HCT116 (cell line): ENCODE results near the gene NUP210. TPM values are rescaled to one million over a fixed set of nuclear protein-coding genes. Genes with fewer than 3 reads are reported as not detected.

Experiments used
- ATAC-seq: fragments of 200-7000 bp; cut with Tn5 transposase; 2 replicates; pipeline ENCODE4 v1.9.1; 2020; ENCODE audit warnings: mild to moderate bottlenecking, moderate library complexity
- BruUV-seq: library from RNA; stranded (reverse); fragments of 400-500 nt; replicated peaks from 2 replicates; lab custom pipeline; 2021; lab: Mats Ljungman, UMichigan
- CTCF ChIA-PET: fragments of 300-600 bp; sonication (Branson Sonifier 250); formaldehyde crosslinking; loops from one replicate; lab custom pipeline; 2021; ENCODE audit warnings: antibody characterized with exemption; lab: Charles Lee
- POLR2A ChIA-PET: fragments of 300-600, 350-600 bp; sonication (Branson Sonifier 250); formaldehyde crosslinking; loops from one replicate; lab custom pipeline; 2021; ENCODE audit warnings: antibody characterized with exemption; lab: Charles Lee
- RAD21 ChIA-PET, 2 experiments: fragments of 300-600 bp; sonication (Branson Sonifier 250); formaldehyde crosslinking; loops; one replicate each; lab custom pipeline; 2023; ENCODE audit warnings: low total read pairs in 2 of 2; ENCODE audit not compliant: uncharacterized antibody in 2 of 2, unreplicated experiment in 2 of 2, low non-redundant PET in 1 of 2; lab: Charles Lee
- DNase-seq: peaks from one replicate; pipeline ENCODE4 v3.0.0-alpha.2; 2010; ENCODE audit warnings: low read depth, low spot score
- H2AFZ ChIP-seq: fragments of 200-600 bp; shearing (Covaris generic), sonication (generic); 2 replicates; pipeline ENCODE4 v1.6.1; 2017; ENCODE audit warnings: low read depth, mixed run types, mixed read lengths, antibody characterized with exemption, low read length; ENCODE audit not compliant: poor library complexity, severe bottlenecking
- H3K27ac ChIP-seq: 2 replicates; pipeline ENCODE4 v1.5.1; 2012; ENCODE audit warnings: low read depth, low read length
- H3K27me3 ChIP-seq: fragments of 200-600 bp; sonication (generic); 2 replicates; pipeline ENCODE4 v1.6.1; 2016; ENCODE audit warnings: mixed run types, low read length, mixed read lengths; ENCODE audit not compliant: insufficient read depth
- H3K36me3 ChIP-seq, 2 experiments: fragments of 200-500 bp in 1 of 2; fragments of 200-600 bp in 1 of 2; sonication (Bioruptor generic) in 1 of 2; sonication (generic) in 1 of 2; 2 replicates each; pipeline versions ENCODE4 v1.5.1 to v1.6.1; 2014 to 2016; ENCODE audit warnings: low read length in 2 of 2, inconsistent platforms in 1 of 2, mixed read lengths in 1 of 2, mixed run types in 1 of 2; ENCODE audit not compliant: insufficient read depth in 2 of 2, control insufficient read depth in 1 of 2
- H3K4me1 ChIP-seq, 2 experiments: fragments of 200-600 bp in 1 of 2; sonication (generic) in 1 of 2; 2 replicates each; pipeline versions ENCODE4 v1.5.1 to v1.6.1; 2012 to 2017; ENCODE audit warnings: low read length in 2 of 2, inconsistent platforms in 1 of 2, mild to moderate bottlenecking in 1 of 2, mixed read lengths in 1 of 2, mixed run types in 1 of 2, moderate library complexity in 1 of 2; ENCODE audit not compliant: insufficient read depth in 2 of 2, control insufficient read depth in 1 of 2
- H3K4me2 ChIP-seq: fragments of 200-600 bp; sonication (generic); 2 replicates; pipeline ENCODE4 v1.6.1; 2017; ENCODE audit warnings: mixed run types, low read length, mixed read lengths
- H3K4me3 ChIP-seq, 2 experiments: fragments of 200-600 bp in 1 of 2; sonication (generic) in 1 of 2; replicated peaks in 1 of 2; 2 replicates each; pipeline ENCODE4 v1.5.1; 2011 to 2016; ENCODE audit warnings: low read length in 2 of 2, control low read depth in 1 of 2, low read depth in 1 of 2, mild to moderate bottlenecking in 1 of 2, mixed read lengths in 1 of 2, mixed run types in 1 of 2
- H3K79me2 ChIP-seq: fragments of 200-600 bp; sonication (generic); 2 replicates; pipeline ENCODE4 v1.6.1; 2017; ENCODE audit warnings: mild to moderate bottlenecking, mixed run types, low read length, moderate library complexity, mixed read lengths; ENCODE audit not compliant: insufficient read depth
- H3K9ac ChIP-seq: fragments of 200-600 bp; sonication (generic); 2 replicates; pipeline ENCODE4 v1.6.1; 2016; ENCODE audit warnings: low read length, mixed read lengths
- H3K9me2 ChIP-seq: fragments of 200-600 bp; sonication (generic), shearing (Covaris generic); 2 replicates; pipeline ENCODE4 v1.6.1; 2017; ENCODE audit warnings: mixed run types, mild to moderate bottlenecking, moderate library complexity; ENCODE audit not compliant: insufficient read depth
- H3K9me3 ChIP-seq, 2 experiments: fragments of 200-500 bp in 1 of 2; fragments of 200-600 bp in 1 of 2; sonication (Bioruptor generic) in 1 of 2; sonication (generic) in 1 of 2; 2 replicates each; pipeline ENCODE4 v1.6.1; 2014 to 2017; ENCODE audit warnings: low read length in 2 of 2, mixed read lengths in 2 of 2, inconsistent platforms in 1 of 2, low read depth in 1 of 2, mild to moderate bottlenecking in 1 of 2, mixed run types in 1 of 2, moderate library complexity in 1 of 2; ENCODE audit not compliant: control insufficient read depth in 1 of 2, insufficient read depth in 1 of 2
- H4K20me1 ChIP-seq: fragments of 200-600 bp; sonication (generic), shearing (Covaris generic); 2 replicates; pipeline ENCODE4 v1.6.1; 2017; ENCODE audit warnings: mixed run types, mild to moderate bottlenecking, moderate library complexity; ENCODE audit not compliant: insufficient read depth
- ATF3 ChIP-seq: IDR thresholded peaks from 2 replicates; pipeline ENCODE4 v1.6.1; 2012
- CEBPB ChIP-seq: IDR thresholded peaks from 2 replicates; pipeline ENCODE4 v1.6.1; 2012; ENCODE audit warnings: low read depth
- EGR1 ChIP-seq: IDR thresholded peaks from 2 replicates; pipeline ENCODE4 v1.6.1; 2012; ENCODE audit warnings: low read depth
- POLR2A ChIP-seq: IDR thresholded peaks from 2 replicates; pipeline ENCODE4 v1.7.0; 2011; ENCODE audit warnings: borderline replicate concordance; ENCODE audit not compliant: insufficient read depth, insufficient read length; ENCODE audit errors: extremely low read depth
- POLR2AphosphoS5 ChIP-seq: IDR thresholded peaks from 2 replicates; pipeline ENCODE4 v1.6.1; 2011; ENCODE audit warnings: mild to moderate bottlenecking, low read depth, low read length, moderate library complexity
- REST ChIP-seq: IDR thresholded peaks from 2 replicates; pipeline ENCODE4 v1.6.1; 2012; ENCODE audit warnings: low read depth
- TCF7L2 ChIP-seq: IDR thresholded peaks from 2 replicates; pipeline ENCODE4 v1.7.0; 2011; ENCODE audit warnings: borderline replicate concordance, inconsistent platforms; ENCODE audit not compliant: insufficient read depth, insufficient read length; ENCODE audit errors: extremely low read depth
- ZFX ChIP-seq: fragments of 450-650 bp; IDR thresholded peaks from 2 replicates; pipeline ENCODE4 v1.6.1; 2017
- intact Hi-C: fragments of 100-400 bp; cut with micrococcal nuclease; formaldehyde crosslinking; loops from 2 replicates; pipeline ENCODE4 v1.10.0; 2022
- total RNA-seq: library from RNA; stranded (reverse); gene quantifications from one replicate; pipeline ENCODE4 v1.2.1, GENCODE V29; 2021; ENCODE audit not compliant: unreplicated experiment

Gene NUP210
- total RNA-seq, 1 experiment from 2014 or later: 74.9 TPM

- POLR2A ChIA-PET: no interaction called here
- H3K27me3 ChIP-seq: no peaks in the 10 kb centered on the region
- no peak for DNase-seq
- no peaks in the 10 kb centered on the region for H3K9me3 ChIP-seq
- intact Hi-C loops: no loop called here
- H3K36me3 ChIP-seq: peaks cover 15 to 34% of the 10 kb centered on the region in 2 experiments; a peak in 3 of 4 replicates
- H3K4me1 ChIP-seq: peaks cover 0 to 13% of the 10 kb centered on the region in 2 experiments; a peak in 2 of 4 replicates
- CTCF ChIA-PET: no interaction called here
- BruUV-seq: no TSS peak
- RAD21 ChIA-PET: no interaction called here
- no peak overlapping the region for H3K4me2 ChIP-seq
- no peaks in the 10 kb centered on the region for H4K20me1 ChIP-seq
- H2AFZ ChIP-seq: no peak overlapping the region
- no peaks in the 10 kb centered on the region for H3K9me2 ChIP-seq
- ATAC-seq: no peak
- no peaks in the 10 kb centered on the region for H3K79me2 ChIP-seq
- TF ChIP-seq CEBPB: no peak
- TF ChIP-seq ZFX: no peak
- TF ChIP-seq REST: no peak
- TF ChIP-seq POLR2AphosphoS5: no peak
- TF ChIP-seq, all 23 proteins: peak for 0
- Histone ChIP-seq H3K4me3 (no peak overlapping the region), H3K9ac (no peak overlapping the region), H3K27ac (no peak overlapping the region)
Measured at GRCh38 chr3:13373975-13374586, 46.0 kb downstream of the NUP210 start.

GRCh38 chr3:13372656-13373055 lies 47.5 kb downstream of the NUP210 start:
- no peak overlapping the region for H3K4me2 ChIP-seq
- ATAC-seq (no peak), DNase-seq (no peak)
- no TSS peak for BruUV-seq
- ChIA-PET POLR2A (no interaction called here), RAD21 (no interaction called here), CTCF (no interaction called here)
- H3K9ac ChIP-seq: no peak overlapping the region
- H3K79me2 ChIP-seq: no peaks in the 10 kb centered on the region
- TF ChIP-seq ATF3 (no peak), POLR2A (no peak), EGR1 (no peak), TCF7L2 (no peak)
- no peaks in the 10 kb centered on the region for H3K27me3 ChIP-seq
- H3K4me1 ChIP-seq: peaks cover 0 to 13% of the 10 kb centered on the region in 2 experiments; a peak in 2 of 4 replicates
- intact Hi-C loops: no loop called here
- H3K36me3 ChIP-seq: peaks cover 9 to 24% of the 10 kb centered on the region in 2 experiments; a peak in 3 of 4 replicates
- H3K4me3 ChIP-seq: no peak overlapping the region
- no peak overlapping the region for H3K27ac ChIP-seq
- no peak overlapping the region for H2AFZ ChIP-seq
- H4K20me1 ChIP-seq: no peaks in the 10 kb centered on the region
- no peaks in the 10 kb centered on the region for H3K9me3 ChIP-seq
- no peaks in the 10 kb centered on the region for H3K9me2 ChIP-seq
